IPS DF 4.7 (cell line): ENCODE results near the gene CTNNAL1.
"Not testable (repeated sequence)": the region's sequence is repeated elsewhere in the genome, so short reads cannot be mapped to it uniquely, and the experiment has no call there.

Experiments used
- DNase-seq: peaks from one replicate; pipeline ENCODE4 v3.0.0-alpha.2; 2013; ENCODE audit warnings: low spot score; ENCODE audit errors: extremely low read depth

The CTNNAL1 gene, protein sequence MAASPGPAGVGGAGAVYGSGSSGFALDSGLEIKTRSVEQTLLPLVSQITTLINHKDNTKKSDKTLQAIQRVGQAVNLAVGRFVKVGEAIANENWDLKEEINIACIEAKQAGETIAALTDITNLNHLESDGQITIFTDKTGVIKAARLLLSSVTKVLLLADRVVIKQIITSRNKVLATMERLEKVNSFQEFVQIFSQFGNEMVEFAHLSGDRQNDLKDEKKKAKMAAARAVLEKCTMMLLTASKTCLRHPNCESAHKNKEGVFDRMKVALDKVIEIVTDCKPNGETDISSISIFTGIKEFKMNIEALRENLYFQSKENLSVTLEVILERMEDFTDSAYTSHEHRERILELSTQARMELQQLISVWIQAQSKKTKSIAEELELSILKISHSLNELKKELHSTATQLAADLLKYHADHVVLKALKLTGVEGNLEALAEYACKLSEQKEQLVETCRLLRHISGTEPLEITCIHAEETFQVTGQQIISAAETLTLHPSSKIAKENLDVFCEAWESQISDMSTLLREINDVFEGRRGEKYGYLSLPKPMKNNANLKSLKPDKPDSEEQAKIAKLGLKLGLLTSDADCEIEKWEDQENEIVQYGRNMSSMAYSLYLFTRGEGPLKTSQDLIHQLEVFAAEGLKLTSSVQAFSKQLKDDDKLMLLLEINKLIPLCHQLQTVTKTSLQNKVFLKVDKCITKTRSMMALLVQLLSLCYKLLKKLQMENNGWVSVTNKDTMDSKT

DNA sequence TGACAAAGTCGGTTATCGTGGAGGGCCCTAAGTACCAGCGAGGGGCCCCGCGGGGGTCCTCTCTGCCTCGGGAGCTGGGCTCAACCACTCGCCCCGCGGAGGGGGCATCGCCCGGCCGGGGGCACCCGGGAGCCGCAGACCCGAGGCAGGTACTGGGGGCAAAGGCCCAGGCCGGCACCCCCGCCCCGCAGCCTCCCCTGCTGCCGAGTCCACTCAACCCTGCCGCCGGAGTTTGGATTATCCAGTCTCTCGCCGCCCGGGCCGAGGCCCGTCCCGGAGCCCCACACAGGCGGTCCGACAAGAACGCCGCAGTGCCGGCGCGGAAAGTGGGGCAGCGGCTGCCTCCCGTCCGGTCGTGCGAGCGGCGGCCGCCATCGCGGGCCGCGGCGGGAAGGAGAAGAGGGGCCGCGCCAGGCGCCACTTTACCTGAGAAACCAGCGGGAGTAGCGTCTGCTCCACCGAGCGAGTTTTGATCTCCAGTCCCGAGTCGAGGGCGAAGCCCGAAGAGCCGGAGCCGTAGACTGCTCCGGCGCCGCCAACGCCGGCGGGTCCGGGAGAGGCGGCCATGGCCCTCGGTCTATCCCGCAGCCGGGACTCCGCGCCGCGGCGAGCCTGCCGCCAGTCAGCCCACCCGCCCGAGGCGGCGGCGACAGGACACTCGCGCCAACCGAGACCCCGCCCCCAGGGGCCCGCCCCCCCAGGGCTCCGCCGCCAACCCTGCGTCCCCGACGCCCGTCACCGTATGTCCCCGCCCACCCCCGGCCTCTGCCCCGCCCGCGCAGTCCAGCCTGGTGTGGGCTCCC lies at the start of gene CTNNAL1:
Gene CTNNAL1, minus strand, starts transcription at position 624 of the 803 bp plus-strand sequence. Its CDS starts 57 bp downstream, at position 567.
- DNase-seq: peak; percentile 25

DNA sequence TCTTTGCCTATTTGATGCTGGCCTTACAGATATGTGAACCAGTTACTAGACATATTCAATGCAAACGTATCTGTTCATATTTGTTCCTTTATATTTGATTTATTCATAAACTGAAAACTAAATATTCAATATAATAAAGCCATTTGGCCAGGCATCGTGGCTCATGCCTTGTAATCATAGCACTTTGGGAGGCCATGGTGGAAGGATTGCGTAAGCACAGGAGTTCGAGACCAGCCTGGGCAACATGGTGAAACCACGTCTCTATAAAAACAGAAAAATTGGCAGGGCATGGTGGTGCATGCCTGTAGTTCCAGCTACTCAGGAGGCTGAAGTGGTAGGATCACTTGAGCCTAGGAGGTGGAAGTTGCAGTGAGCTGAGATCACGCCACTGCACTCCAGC lies 49.2 kb upstream of the CTNNAL1 start:
- DNase-seq: no peak

DNA sequence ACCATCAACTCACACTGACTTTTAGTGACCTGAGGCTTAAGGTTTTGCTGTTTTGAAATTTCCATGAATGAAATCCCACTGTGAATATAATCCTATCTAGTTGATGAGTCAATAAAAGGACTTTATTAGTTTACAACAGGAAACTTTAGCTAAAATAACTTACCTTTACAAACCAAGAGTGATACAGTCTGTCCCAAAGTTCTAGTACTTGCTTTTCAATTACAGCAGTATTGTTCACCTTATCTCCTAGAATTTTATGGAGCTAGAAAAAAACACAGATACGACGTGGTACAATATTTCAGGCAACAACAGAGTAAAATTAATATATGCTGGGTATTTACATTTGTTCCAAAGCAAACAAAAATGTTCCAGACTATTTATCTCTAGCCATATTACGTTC lies 46.9 kb upstream of the CTNNAL1 start:
- DNase-seq: no peak

GRCh38 chr9:109053121-109053520 lies 39.8 kb upstream of the CTNNAL1 start:
- not testable (repeated sequence) for DNase-seq

GRCh38 chr9:109052416-109052815 lies 39.1 kb upstream of the CTNNAL1 start:
- no peak for DNase-seq

DNA sequence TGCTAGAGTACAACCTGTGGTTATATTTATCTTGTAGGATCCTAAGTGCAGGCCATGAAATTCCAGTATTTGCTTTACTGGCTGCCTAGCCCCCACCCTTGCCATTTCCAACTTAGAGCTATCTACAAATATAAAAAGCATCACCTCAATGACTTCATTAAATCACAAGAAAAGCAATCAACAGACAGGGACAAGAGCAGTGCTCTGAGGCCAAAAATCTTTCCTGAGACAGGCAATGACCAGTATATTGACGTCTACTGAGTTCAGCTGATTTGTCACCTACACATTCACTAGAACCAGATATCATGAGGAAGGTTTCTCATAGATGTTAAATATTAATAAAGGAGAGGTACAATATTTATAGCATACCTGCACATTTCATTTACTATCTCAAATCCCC lies 38.4 kb upstream of the CTNNAL1 start:
- no peak for DNase-seq

DNA sequence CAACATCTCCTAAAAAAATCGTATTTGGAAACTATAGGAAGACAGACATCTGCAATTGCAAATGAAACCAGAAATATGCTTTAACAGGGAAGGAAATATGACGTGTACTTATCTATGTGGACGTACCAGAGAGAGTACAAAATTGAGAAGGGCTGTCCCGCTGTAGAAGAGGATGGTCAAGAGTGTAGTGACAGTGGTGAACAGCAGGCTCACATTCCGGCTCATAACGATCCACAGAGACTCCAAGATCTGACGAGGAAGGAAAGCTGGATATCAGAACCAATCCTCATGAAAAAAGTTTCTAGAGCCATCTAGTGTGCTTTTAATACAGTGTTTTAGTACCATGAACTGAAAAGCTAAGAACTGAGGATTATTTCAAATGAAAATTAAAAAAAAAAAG lies 37.1 kb upstream of the CTNNAL1 start:
- DNase-seq: no peak

- no peak for DNase-seq
These were observed 35.5 kb upstream of the CTNNAL1 start for GRCh38 chr9:109048822-109049221.

DNA sequence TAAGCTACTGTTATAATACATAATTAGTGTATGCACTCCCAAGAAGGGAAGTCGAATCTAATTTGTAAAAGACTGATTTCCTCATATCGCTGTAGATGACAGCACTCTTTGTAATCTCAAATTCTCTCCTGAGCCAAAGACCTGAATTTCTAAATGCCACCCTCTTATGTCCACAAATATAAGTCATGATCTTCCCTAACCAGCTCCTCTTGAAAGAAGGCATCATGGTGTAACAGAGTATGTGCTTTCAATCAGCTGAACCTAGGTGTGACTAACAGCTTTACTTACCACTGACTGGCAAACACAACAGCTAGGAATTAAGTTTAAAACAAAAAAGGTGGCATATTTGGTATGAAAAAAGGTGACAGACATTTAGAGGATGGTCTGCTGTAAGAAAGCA lies 34.0 kb upstream of the CTNNAL1 start:
- DNase-seq: no peak

DNA sequence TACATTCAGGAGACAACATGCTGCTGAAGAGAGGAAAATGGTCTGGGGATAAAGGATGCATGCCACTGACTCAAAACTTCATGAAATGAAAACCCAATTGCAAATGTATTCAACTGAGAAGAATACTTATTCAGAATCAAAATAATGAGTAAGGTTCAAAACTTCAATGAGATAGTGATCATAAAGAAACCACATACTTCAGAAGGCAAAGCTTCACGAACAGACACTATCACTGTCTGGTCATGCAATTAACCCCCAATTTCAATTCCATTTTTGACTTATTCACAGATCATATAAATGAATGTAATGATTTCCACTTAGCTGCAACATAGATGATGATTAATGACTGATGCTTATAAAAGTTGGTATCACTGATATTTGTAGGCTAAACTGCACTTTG lies 33.0 kb upstream of the CTNNAL1 start:
- no peak for DNase-seq

GRCh38 chr9:109043578-109043977 lies 30.3 kb upstream of the CTNNAL1 start:
- no peak for DNase-seq

DNA sequence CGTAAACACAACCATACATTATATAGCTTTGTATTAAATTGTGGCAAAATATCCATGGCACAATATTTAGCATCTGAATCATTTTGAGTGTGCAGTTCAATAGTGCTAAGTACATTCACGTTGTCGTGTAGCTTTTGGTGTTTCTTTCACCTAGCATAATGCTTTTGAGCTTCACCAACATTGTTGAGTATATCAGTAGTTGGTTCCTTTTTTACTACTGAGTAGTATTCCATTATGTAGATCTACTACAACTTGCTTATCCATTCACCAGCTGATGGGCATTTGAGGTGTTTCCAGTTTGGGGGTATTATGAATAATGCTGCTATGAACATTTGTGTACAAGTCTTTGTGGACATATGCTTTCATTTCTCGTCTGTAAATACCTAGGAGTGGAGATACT lies 27.3 kb upstream of the CTNNAL1 start:
- no peak for DNase-seq

- no peak for DNase-seq
These were observed 26.2 kb upstream of the CTNNAL1 start for GRCh38 chr9:109039539-109039938.

- no peak for DNase-seq
These were observed 24.8 kb upstream of the CTNNAL1 start for GRCh38 chr9:109037946-109038715.

GRCh38 chr9:109036744-109037680 lies 23.7 kb upstream of the CTNNAL1 start:
- DNase-seq: no peak

GRCh38 chr9:109035684-109036423 lies 22.6 kb upstream of the CTNNAL1 start:
- DNase-seq: no peak

- DNase-seq: no peak
These were observed 20.8 kb upstream of the CTNNAL1 start for GRCh38 chr9:109033941-109034700.

DNA sequence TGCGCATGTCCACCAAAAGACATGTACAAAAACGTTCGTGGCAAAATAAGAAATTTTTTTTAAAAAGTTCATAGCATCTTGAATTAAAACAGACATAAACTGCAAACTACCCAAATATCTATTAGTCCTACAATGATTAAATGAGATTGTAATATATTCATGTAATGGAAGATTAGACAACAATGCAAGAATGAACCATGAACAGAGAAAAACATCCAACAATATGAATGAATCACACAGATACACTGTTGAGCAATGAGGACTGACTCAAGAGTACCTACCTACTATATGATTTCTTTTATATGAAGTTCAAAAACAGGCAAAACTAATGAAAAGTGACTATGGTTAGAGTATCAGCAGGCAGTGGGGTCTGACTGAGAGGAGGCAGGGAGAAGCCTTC lies 17.9 kb upstream of the CTNNAL1 start:
- no peak for DNase-seq

DNA sequence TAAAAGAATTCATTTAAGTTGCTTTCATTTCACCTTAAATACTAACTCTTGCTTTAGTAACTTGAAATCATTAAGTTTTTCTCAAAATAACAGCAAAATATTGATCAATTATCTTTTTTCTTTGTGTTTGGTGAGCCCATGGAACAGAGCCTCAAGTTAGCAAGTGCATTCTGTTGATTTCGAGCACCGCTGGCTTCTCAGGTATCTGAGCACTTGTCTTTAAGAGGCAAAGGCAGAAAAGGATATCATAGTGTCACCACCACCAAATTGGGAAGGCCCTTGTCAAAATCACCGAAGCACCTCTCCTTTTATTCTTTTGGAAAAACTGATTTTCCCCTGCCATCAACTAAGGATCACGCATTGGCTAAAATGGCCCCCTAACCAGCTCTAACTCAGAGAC lies 17.1 kb upstream of the CTNNAL1 start:
- no peak for DNase-seq
